ENCODE data around the gene RYK.

DNA sequence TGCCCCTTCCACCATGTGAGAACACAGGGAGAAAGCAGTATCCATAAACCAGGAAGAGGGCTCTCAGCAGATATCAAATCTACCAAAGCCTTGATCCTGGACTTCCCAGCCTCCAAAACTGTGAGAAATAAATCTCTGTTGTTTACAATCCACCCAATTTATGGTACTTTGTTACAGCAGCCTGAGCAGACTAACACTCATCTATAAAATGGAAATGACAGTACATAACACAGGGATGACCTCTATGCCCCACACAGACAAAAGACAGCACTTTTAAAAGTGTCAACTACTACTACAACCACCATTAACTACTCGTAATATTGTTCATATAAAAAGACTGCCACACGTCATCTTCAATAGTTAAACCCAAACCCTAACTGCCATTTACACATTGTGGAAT is 5.7 kb downstream of the RYK start:
- TF ChIP-seq POLR2AphosphoS5 (IDR thresholded peaks at IDR 0.05; ENCODE audit: low read depth, low read length) (no peak), EZH2 (IDR thresholded peaks at IDR 0.05) (no peak), TCF7L2 (IDR thresholded peaks at IDR 0.05; ENCODE audit: borderline replicate concordance, extremely low read depth, insufficient read depth, insufficient read length) (no peak), SRF (IDR thresholded peaks at IDR 0.05; ENCODE audit: low read depth) (no peak), SIN3A (IDR thresholded peaks at IDR 0.05; ENCODE audit: low read depth) (no peak), EZH2phosphoT487 (IDR thresholded peaks at IDR 0.05; ENCODE audit: borderline replicate concordance) (no peak), ELF1 (IDR thresholded peaks at IDR 0.05; ENCODE audit: borderline replicate concordance, low read depth) (no peak), YY1 (IDR thresholded peaks at IDR 0.05; ENCODE audit: extremely low read depth, insufficient replicate concordance, low read depth, low read length) (no peak), POLR2A (IDR thresholded peaks at IDR 0.05; ENCODE audit: borderline replicate concordance, extremely low read depth, insufficient read depth, insufficient read length) (no peak), EGR1 (IDR thresholded peaks at IDR 0.05; ENCODE audit: low read depth) (no peak), CEBPB (IDR thresholded peaks at IDR 0.05; ENCODE audit: low read depth) (no peak), SP1 (IDR thresholded peaks at IDR 0.05; ENCODE audit: low read depth) (no peak)
- TF ChIP-seq, protein P1, sequence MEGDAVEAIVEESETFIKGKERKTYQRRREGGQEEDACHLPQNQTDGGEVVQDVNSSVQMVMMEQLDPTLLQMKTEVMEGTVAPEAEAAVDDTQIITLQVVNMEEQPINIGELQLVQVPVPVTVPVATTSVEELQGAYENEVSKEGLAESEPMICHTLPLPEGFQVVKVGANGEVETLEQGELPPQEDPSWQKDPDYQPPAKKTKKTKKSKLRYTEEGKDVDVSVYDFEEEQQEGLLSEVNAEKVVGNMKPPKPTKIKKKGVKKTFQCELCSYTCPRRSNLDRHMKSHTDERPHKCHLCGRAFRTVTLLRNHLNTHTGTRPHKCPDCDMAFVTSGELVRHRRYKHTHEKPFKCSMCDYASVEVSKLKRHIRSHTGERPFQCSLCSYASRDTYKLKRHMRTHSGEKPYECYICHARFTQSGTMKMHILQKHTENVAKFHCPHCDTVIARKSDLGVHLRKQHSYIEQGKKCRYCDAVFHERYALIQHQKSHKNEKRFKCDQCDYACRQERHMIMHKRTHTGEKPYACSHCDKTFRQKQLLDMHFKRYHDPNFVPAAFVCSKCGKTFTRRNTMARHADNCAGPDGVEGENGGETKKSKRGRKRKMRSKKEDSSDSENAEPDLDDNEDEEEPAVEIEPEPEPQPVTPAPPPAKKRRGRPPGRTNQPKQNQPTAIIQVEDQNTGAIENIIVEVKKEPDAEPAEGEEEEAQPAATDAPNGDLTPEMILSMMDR (IDR thresholded peaks at IDR 0.05 in 2 of 3, conservative IDR thresholded peaks at IDR 0.05 in 1 of 3; ENCODE audit: borderline replicate concordance in 1 of 3, insufficient read depth in 1 of 3, low read depth in 2 of 3, low read length in 2 of 3): no peak
- TF ChIP-seq, protein P2, sequence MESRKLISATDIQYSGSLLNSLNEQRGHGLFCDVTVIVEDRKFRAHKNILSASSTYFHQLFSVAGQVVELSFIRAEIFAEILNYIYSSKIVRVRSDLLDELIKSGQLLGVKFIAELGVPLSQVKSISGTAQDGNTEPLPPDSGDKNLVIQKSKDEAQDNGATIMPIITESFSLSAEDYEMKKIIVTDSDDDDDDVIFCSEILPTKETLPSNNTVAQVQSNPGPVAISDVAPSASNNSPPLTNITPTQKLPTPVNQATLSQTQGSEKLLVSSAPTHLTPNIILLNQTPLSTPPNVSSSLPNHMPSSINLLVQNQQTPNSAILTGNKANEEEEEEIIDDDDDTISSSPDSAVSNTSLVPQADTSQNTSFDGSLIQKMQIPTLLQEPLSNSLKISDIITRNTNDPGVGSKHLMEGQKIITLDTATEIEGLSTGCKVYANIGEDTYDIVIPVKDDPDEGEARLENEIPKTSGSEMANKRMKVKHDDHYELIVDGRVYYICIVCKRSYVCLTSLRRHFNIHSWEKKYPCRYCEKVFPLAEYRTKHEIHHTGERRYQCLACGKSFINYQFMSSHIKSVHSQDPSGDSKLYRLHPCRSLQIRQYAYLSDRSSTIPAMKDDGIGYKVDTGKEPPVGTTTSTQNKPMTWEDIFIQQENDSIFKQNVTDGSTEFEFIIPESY (IDR thresholded peaks at IDR 0.05; ENCODE audit: extremely low read depth, insufficient replicate concordance, low read length): no peak

All from HCT116 (cell line).